Lower lobe of right lung (tissue), 2 donors: ENCODE results near the gene DENND1B. TPM values are rescaled to one million over a fixed set of nuclear protein-coding genes. Genes with fewer than 3 reads are reported as not detected.

ENCODE experiments used
- ATAC-seq, 2 donors: fragments of 200-7000 bp; cut with Tn5 transposase; one replicate each; pipeline ENCODE4 v1.9.1; 2020 to 2022; ENCODE audit warnings: mild to moderate bottlenecking in 2 of 2, moderate library complexity in 2 of 2
- DNase-seq: peaks from one replicate; pipeline ENCODE4 v3.0.0-alpha.2; 2020
- H3K27ac ChIP-seq: fragments of 200-600 bp; one replicate; pipeline ENCODE4 v1.8.0; 2022
- H3K27me3 ChIP-seq: fragments of 200-600 bp; one replicate; pipeline ENCODE4 v1.8.0; 2022; ENCODE audit warnings: low read depth
- H3K36me3 ChIP-seq: fragments of 200-600 bp; one replicate; pipeline ENCODE4 v1.8.0; 2022; ENCODE audit warnings: mild to moderate bottlenecking
- H3K4me1 ChIP-seq: fragments of 200-600 bp; one replicate; pipeline ENCODE4 v1.8.0; 2022
- H3K4me3 ChIP-seq: fragments of 200-600 bp; one replicate; pipeline ENCODE4 v1.8.0; 2022; ENCODE audit warnings: mild to moderate bottlenecking
- H3K9me3 ChIP-seq: fragments of 200-600 bp; one replicate; pipeline ENCODE4 v1.8.0; 2022
- intact Hi-C: fragments of 100-400 bp; cut with DNase I; formaldehyde crosslinking; loops from one replicate; pipeline ENCODE4 v1.11.0; 2022
- total RNA-seq: library from RNA; stranded (reverse); fragmentation: NEBNext Ultra II Directional; extraction: Animal tissue kit (Norgen Biotek cat#: 25700); gene quantifications from one replicate; pipeline ENCODE4 v1.2.1, GENCODE V29; 2021
- TF ChIP-seq, protein P1 (sequence below): fragments of 200-600 bp; IDR thresholded peaks from one replicate; pipeline ENCODE4 v1.8.0; 2022; ENCODE audit warnings: antibody characterized with exemption, mild to moderate bottlenecking
- donor health status: DM: no; HTN: yes; CAD: no; lungs with severe emphysema.

The DENND1B gene
- total RNA-seq, 1 donor from 2014 or later = 25.6 TPM

DNA sequence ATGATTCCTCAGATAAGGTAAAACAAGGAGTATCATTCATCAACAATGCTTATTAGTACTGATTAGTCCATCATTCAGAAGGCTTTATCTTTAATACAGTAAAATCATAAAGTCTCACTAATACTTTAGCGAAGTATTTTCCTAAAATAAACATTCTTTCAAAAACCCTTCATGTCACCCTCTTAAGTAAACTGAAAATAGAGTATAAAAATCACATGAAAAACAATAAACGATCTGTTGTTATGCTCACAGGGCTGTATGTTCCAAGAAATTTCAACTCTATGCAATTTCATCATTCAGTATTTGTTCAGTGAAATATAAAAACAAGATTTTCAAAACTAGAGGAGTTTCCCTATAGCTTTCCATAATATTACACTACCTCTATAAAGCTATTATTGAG, 102.0 kb downstream of the DENND1B start:
- Histone ChIP-seq H3K4me3 (no peak overlapping the region), H3K27me3 (no peaks in the 10 kb centered on the region), H3K9me3 (no peaks in the 10 kb centered on the region), H3K4me1 (no peaks in the 10 kb centered on the region), H3K27ac (no peak overlapping the region), H3K36me3 (no peaks in the 10 kb centered on the region)
- intact Hi-C loops = no loop called here
- TF ChIP-seq, protein P1, sequence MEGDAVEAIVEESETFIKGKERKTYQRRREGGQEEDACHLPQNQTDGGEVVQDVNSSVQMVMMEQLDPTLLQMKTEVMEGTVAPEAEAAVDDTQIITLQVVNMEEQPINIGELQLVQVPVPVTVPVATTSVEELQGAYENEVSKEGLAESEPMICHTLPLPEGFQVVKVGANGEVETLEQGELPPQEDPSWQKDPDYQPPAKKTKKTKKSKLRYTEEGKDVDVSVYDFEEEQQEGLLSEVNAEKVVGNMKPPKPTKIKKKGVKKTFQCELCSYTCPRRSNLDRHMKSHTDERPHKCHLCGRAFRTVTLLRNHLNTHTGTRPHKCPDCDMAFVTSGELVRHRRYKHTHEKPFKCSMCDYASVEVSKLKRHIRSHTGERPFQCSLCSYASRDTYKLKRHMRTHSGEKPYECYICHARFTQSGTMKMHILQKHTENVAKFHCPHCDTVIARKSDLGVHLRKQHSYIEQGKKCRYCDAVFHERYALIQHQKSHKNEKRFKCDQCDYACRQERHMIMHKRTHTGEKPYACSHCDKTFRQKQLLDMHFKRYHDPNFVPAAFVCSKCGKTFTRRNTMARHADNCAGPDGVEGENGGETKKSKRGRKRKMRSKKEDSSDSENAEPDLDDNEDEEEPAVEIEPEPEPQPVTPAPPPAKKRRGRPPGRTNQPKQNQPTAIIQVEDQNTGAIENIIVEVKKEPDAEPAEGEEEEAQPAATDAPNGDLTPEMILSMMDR = no peak
- ATAC-seq (no peak), DNase-seq (no peak)

DNA sequence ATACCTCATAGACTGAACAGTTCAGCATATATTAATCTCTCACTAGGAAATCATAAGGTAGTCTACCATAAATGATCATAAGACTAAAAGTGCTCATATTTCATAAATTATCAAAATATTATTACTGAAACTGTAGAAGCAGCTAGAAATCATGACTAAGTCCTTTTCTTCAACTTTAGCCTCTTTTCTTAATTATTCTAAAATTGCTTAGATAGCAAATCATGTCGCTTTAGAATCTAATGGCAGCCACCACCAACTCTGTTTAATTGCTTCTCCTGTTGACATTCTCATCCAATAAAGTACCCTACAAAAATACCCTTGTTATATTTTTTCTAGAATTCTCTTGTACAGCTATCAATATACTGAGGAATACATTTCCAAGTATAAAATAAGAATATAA, 102.9 kb downstream of the DENND1B start:
- Histone ChIP-seq H3K27ac (no peak overlapping the region), H3K4me1 (no peaks in the 10 kb centered on the region), H3K9me3 (no peaks in the 10 kb centered on the region), H3K4me3 (no peak overlapping the region), H3K27me3 (no peaks in the 10 kb centered on the region), H3K36me3 (no peaks in the 10 kb centered on the region)
- TF ChIP-seq, protein P1 = no peak
- no peak for DNase-seq
- intact Hi-C loops = no loop called here
- no peak for ATAC-seq

DNA sequence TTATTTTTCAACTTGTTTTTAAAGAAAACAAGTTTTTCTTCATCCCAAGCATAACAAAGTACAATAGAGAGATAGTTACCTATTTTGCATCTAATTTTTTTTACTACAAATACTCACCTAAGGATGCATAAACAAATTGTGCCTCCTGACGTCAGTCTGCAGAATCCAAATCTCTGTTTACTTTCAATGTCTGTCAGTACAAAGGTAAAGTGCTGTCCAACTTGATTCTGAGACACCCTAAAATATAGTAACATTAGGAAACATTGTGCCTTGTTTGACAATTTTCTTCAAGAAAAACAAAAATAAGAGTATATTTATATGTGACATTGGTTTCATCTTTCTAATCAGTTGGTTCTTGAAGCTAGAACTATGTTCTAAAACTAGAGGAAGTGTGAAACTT, 103.4 kb downstream of the DENND1B start:
- no peaks in the 10 kb centered on the region for H3K4me1 ChIP-seq
- DNase-seq = no peak
- no peak overlapping the region for H3K27ac ChIP-seq
- ATAC-seq = no peak
- intact Hi-C loops = no loop called here
- TF ChIP-seq, protein P1 = no peak
- H3K4me3 ChIP-seq = no peak overlapping the region
- H3K36me3 ChIP-seq = no peaks in the 10 kb centered on the region
- H3K9me3 ChIP-seq = no peaks in the 10 kb centered on the region
- H3K27me3 ChIP-seq = no peaks in the 10 kb centered on the region

DNA sequence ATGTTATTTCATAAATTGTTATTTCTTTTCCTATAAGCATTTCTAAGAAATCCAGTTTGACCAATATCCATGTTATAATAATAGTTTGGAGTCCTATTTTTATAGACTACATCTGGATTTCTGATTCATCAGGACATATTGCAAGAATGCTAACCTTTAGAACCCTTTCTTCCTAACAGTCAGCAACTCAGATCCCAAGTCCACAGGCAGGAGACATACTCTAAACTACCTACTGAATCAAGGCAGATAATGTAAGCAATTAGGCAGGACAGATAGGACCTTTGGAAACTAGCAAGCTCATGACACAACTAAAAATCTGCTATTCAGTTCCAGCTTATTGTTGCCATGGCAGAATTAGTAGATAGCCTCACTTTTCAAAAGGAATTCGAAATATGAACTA, 104.1 kb downstream of the DENND1B start:
- Histone ChIP-seq H3K4me1 (no peaks in the 10 kb centered on the region), H3K4me3 (no peak overlapping the region), H3K36me3 (no peaks in the 10 kb centered on the region), H3K27me3 (no peaks in the 10 kb centered on the region), H3K9me3 (no peaks in the 10 kb centered on the region), H3K27ac (no peak overlapping the region)
- TF ChIP-seq, protein P1 = no peak
- intact Hi-C loops = no loop called here
- no peak for DNase-seq
- ATAC-seq = no peak

DNA sequence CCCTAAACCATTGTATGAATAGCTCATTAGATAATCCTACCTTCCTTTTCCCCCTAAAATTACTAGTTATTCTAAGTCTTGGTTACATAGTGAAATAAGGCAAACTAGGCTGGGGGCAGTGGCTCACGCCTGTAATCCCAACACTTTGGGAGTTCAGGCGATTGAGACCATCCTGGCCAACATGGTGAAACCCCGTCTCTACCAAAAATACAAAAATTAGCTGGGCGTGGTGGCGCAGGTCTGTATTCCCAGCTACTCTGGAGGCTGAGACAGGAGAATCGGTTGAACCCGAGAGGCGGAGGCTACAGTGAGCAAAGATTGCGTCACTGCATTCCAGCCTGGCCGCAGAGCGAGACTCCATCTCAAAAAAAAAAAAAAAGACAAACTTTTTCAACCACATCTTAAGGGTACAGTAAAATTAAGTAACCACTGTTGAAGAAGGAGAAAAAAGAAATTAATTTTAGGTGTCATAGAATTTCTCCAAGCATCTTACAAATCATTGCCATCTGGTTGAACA, 108.5 kb downstream of the DENND1B start:
- H3K9me3 ChIP-seq = no peaks in the 10 kb centered on the region
- TF ChIP-seq, protein P1 = no peak
- no peaks in the 10 kb centered on the region for H3K4me1 ChIP-seq
- DNase-seq (no peak), ATAC-seq (no peak)
- H3K4me3 ChIP-seq = no peak overlapping the region
- no peaks in the 10 kb centered on the region for H3K36me3 ChIP-seq
- intact Hi-C loops = no loop called here
- H3K27me3 ChIP-seq = no peaks in the 10 kb centered on the region
- H3K27ac ChIP-seq = no peak overlapping the region

DNA sequence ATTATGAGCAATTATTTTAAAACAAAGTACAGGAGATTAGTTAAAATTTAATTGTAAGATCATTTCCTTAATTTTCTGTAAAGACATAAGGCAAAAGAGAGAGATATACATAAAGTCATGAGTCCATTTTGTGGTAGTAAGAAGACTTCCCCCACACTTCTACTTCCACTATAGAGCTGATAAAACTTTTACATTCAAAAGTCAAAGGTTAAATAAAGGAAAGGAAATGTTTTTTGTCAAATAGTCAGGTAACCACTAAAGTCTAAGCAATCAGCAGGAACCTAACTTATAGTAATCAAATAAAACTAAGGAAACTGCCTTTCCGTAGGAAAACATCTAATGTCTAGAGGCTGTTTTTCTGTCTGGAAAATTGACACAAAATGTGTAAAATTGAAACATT, 110.9 kb downstream of the DENND1B start:
- no peaks in the 10 kb centered on the region for H3K36me3 ChIP-seq
- H3K27ac ChIP-seq = no peak overlapping the region
- H3K4me3 ChIP-seq = no peak overlapping the region
- intact Hi-C loops = no loop called here
- H3K4me1 ChIP-seq = peaks cover 6% of the 10 kb centered on the region
- no peaks in the 10 kb centered on the region for H3K27me3 ChIP-seq
- DNase-seq (no peak), ATAC-seq (no peak)
- no peaks in the 10 kb centered on the region for H3K9me3 ChIP-seq
- TF ChIP-seq, protein P1 = no peak
